Neural cell (in vitro differentiated cells): ENCODE results near the gene NT5DC3.

ENCODE experiments used
- POLR2AphosphoS5 ChIP-seq: IDR thresholded peaks from 2 replicates; pipeline ENCODE4 v1.6.1; 2012
- SMC3 ChIP-seq: fragments of 450-650 bp; conservative IDR thresholded peaks from 2 replicates; pipeline ENCODE4 v1.6.1; 2014; ENCODE audit warnings: antibody characterized with exemption, mild to moderate bottlenecking, moderate library complexity; ENCODE audit not compliant: poor library complexity
- TF ChIP-seq, protein P1 (sequence below): fragments of 450-650 bp; IDR thresholded peaks from 2 replicates; pipeline ENCODE4 v1.5.1; 2014; ENCODE audit warnings: antibody characterized with exemption, mild to moderate bottlenecking, moderate library complexity; ENCODE audit not compliant: poor library complexity, severe bottlenecking

DNA sequence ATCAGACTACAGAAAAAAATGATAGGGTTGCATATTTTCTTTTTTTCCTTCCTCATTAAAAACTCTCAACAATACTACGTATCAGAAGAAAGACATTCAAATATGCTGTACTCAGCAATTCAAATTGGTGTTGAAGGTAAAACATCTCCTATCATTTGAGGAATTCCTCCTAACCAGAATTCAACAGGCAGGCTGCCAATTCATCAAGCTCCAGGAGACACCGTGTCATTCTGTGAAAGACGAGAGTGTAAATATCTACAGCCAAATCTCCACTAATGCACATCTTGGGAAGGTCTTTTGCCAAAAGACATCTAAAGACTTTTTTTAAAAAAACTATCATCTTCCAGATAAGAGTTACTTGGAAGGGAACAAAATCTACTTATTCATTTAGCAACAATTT lies 26.6 kb downstream of the NT5DC3 start:
- TF ChIP-seq, protein P1, sequence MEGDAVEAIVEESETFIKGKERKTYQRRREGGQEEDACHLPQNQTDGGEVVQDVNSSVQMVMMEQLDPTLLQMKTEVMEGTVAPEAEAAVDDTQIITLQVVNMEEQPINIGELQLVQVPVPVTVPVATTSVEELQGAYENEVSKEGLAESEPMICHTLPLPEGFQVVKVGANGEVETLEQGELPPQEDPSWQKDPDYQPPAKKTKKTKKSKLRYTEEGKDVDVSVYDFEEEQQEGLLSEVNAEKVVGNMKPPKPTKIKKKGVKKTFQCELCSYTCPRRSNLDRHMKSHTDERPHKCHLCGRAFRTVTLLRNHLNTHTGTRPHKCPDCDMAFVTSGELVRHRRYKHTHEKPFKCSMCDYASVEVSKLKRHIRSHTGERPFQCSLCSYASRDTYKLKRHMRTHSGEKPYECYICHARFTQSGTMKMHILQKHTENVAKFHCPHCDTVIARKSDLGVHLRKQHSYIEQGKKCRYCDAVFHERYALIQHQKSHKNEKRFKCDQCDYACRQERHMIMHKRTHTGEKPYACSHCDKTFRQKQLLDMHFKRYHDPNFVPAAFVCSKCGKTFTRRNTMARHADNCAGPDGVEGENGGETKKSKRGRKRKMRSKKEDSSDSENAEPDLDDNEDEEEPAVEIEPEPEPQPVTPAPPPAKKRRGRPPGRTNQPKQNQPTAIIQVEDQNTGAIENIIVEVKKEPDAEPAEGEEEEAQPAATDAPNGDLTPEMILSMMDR, result no peak
- TF ChIP-seq POLR2AphosphoS5, result no peak
- TF ChIP-seq SMC3, result no peak
